H1 (cell line): ENCODE results near the gene ADH4. TPM values are rescaled to one million over a fixed set of nuclear protein-coding genes. Genes with fewer than 3 reads are reported as not detected.

Experiments
- ATF2 ChIP-seq: IDR thresholded peaks from 2 replicates; pipeline ENCODE4 v1.6.1; 2012; ENCODE audit warnings: low read length, inconsistent platforms
- BACH1 ChIP-seq: IDR thresholded peaks from 2 replicates; pipeline ENCODE4 v1.6.1; 2012; ENCODE audit warnings: low read length, improper control_type of control experiment
- CHD7 ChIP-seq: fragments of 300-600 bp; sonication (generic); IDR thresholded peaks from 2 replicates; pipeline ENCODE4 v1.7.1; 2012; ENCODE audit warnings: low read length, moderate library complexity, mild to moderate bottlenecking, inconsistent platforms; ENCODE audit not compliant: insufficient replicate concordance
- HDAC2 ChIP-seq, 2 experiments: fragments of 300-600 bp in 1 of 2; sonication (generic) in 1 of 2; IDR thresholded peaks; 2 replicates each; pipeline ENCODE4 v1.6.1; 2011 to 2012; ENCODE audit warnings: low read depth in 2 of 2, low read length in 2 of 2, mild to moderate bottlenecking in 2 of 2, moderate library complexity in 2 of 2, borderline replicate concordance in 1 of 2, inconsistent platforms in 1 of 2
- POLR2A ChIP-seq, 2 experiments: IDR thresholded peaks; 1 replicate in 1 of 2; 2 replicates in 1 of 2; pipeline ENCODE4 v1.6.1; 2011; ENCODE audit warnings: low read depth in 2 of 2, low read length in 2 of 2, mild to moderate bottlenecking in 2 of 2; ENCODE audit errors: control extremely low read depth in 1 of 2
- ZNF274 ChIP-seq: IDR thresholded peaks from 2 replicates; pipeline ENCODE4 v1.7.0; 2012; ENCODE audit warnings: low read length, borderline replicate concordance; ENCODE audit errors: extremely low read depth
- polyA plus RNA-seq, 7 experiments: library from polyadenylated mRNA; depleted of rRNA in 3 of 7; stranded (reverse) in 5 of 7; unstranded in 2 of 7; fragments of >200 nt in 5 of 7; fragments of 200-250 nt in 2 of 7; gene quantifications; 1 replicate in 5 of 7; 2 replicates in 1 of 7; 4 replicates in 1 of 7; pipeline versions ENCODE4 v1.2.1 to v1.2.3, GENCODE V29; 2011 to 2013; ENCODE audit warnings: missing spikeins in 2 of 7, mixed read lengths in 2 of 7
- total RNA-seq: library from RNA; stranded (reverse); fragmentation: NEBNext Ultra II Directional; extraction: Animal tissue kit (Norgen Biotek cat#: 25700); gene quantifications from 2 replicates; pipeline ENCODE4 v1.2.1, GENCODE V29; 2021

Gene ADH4
- total and polyA plus RNA-seq, 2 of the 8 experiments (the other 6 are each of a cell fraction or from before 2014, with no cell fraction given): not detected

GRCh38 chr4:99135541-99136162 is 8.4 kb downstream of the ADH4 start (continued):
- TF ChIP-seq CHD7 (no peak), POLR2A (IDR thresholded peaks at IDR 0.05; ENCODE audit: control extremely low read depth in 1 of 2, low read depth in 2 of 2, low read length in 2 of 2) (no peak), BACH1 (no peak), ATF2 (no peak), HDAC2 (IDR thresholded peaks at IDR 0.05; ENCODE audit: borderline replicate concordance in 1 of 2, low read depth in 2 of 2, low read length in 2 of 2) (no peak), ZNF274 (no peak)
